Fibroblast of lung (primary cell): ENCODE measurements around the gene SENP5. TPM values are rescaled to one million over a fixed set of nuclear protein-coding genes. Genes with fewer than 3 reads are reported as not detected.

ENCODE experiments used
- DNase-seq, 2 donors: peaks; one replicate each; pipeline versions ENCODE4 v3.0.0 to v3.0.0-alpha.2; 2010; ENCODE audit warnings: low read depth in 2 of 2
- H2AFZ ChIP-seq: 2 replicates; pipeline ENCODE4 v1.5.1; 2012; ENCODE audit warnings: low read length, control low read depth, inconsistent platforms
- H3K27ac ChIP-seq: 2 replicates; pipeline ENCODE4 v1.5.1; 2011; ENCODE audit warnings: low read length, control low read depth; ENCODE audit not compliant: insufficient read depth
- H3K27me3 ChIP-seq: 2 replicates; pipeline ENCODE4 v1.5.1; 2011; ENCODE audit warnings: mild to moderate bottlenecking, low read length; ENCODE audit not compliant: control insufficient read depth, insufficient read depth
- H3K36me3 ChIP-seq: 2 replicates; pipeline ENCODE4 v1.5.1; 2011; ENCODE audit warnings: low read length; ENCODE audit not compliant: control insufficient read depth, insufficient read depth
- H3K4me1 ChIP-seq: 2 replicates; pipeline ENCODE4 v1.5.1; 2011; ENCODE audit warnings: low read length; ENCODE audit not compliant: control insufficient read depth, insufficient read depth; ENCODE audit errors: extremely low read depth
- H3K4me2 ChIP-seq: 2 replicates; pipeline ENCODE4 v1.5.1; 2011; ENCODE audit warnings: low read length, control low read depth; ENCODE audit not compliant: insufficient read depth; ENCODE audit errors: extremely low read depth
- H3K4me3 ChIP-seq, 4 experiments: fragments of 200-600 bp in 1 of 4; sonication (generic) in 1 of 4; replicated peaks in 1 of 4; 2 replicates each; pipeline ENCODE4 v1.5.1; 2011 to 2016; ENCODE audit warnings: low read length in 4 of 4, low read depth in 3 of 4, mild to moderate bottlenecking in 3 of 4, control low read depth in 2 of 4, inconsistent platforms in 1 of 4, mixed read lengths in 1 of 4; ENCODE audit not compliant: insufficient read depth in 1 of 4; ENCODE audit errors: control extremely low read depth in 1 of 4
- H3K79me2 ChIP-seq: 2 replicates; pipeline ENCODE4 v1.5.1; 2012; ENCODE audit warnings: mild to moderate bottlenecking, low read length, inconsistent platforms; ENCODE audit not compliant: control insufficient read depth, insufficient read depth
- H3K9ac ChIP-seq: 2 replicates; pipeline ENCODE4 v1.5.1; 2011; ENCODE audit warnings: mild to moderate bottlenecking, low read length, control low read depth; ENCODE audit not compliant: insufficient read depth
- H3K9me3 ChIP-seq: 2 replicates; pipeline ENCODE4 v1.5.1; 2012; ENCODE audit warnings: low read depth, low read length; ENCODE audit not compliant: control insufficient read depth, insufficient read depth
- H4K20me1 ChIP-seq: 2 replicates; pipeline ENCODE4 v1.5.1; 2011; ENCODE audit warnings: low read length; ENCODE audit not compliant: control insufficient read depth, insufficient read depth; ENCODE audit errors: extremely low read depth
- CTCF ChIP-seq, 2 donors: IDR thresholded peaks in 1 of 2; conservative IDR thresholded peaks in 1 of 2; 1 replicate in 1 of 2; 2 replicates in 1 of 2; pipeline ENCODE4 v1.5.1; 2011 to 2012; ENCODE audit warnings: low read length in 2 of 2, control low read depth in 1 of 2, inconsistent platforms in 1 of 2, low read depth in 1 of 2, mild to moderate bottlenecking in 1 of 2
- EZH2 ChIP-seq: IDR thresholded peaks from 2 replicates; pipeline ENCODE4 v1.5.1; 2012; ENCODE audit warnings: low read length, control low read depth, mild to moderate bottlenecking; ENCODE audit errors: missing control alignments
- polyA plus RNA-seq, 2 donors: library from polyadenylated mRNA; depleted of rRNA in 1 of 2; stranded (reverse) in 1 of 2; unstranded in 1 of 2; fragments of >200 nt; gene quantifications; 2 replicates each; pipeline ENCODE4 v1.2.1, GENCODE V29; 2011 to 2012; ENCODE audit warnings: missing spikeins in 1 of 2
- total RNA-seq: library from RNA; depleted of rRNA; stranded (reverse); fragments of >200 nt; gene quantifications from 2 replicates; pipeline ENCODE4 v1.2.1, GENCODE V29; 2014

Gene SENP5
- total and polyA plus RNA-seq, 2 donors (not counting 1 experiment from before 2014, with no cell fraction given) = 18.6 to 43.8 TPM

GRCh38 chr3:196875258-196875657, 7.5 kb downstream of the SENP5 start:
- no peaks in the 10 kb centered on the region for H3K4me1 ChIP-seq
- no peak for TF ChIP-seq EZH2
- TF ChIP-seq CTCF (conservative IDR thresholded peaks at IDR 0.05 in 1 of 2, IDR thresholded peaks at IDR 0.05 in 1 of 2; ENCODE audit: low read depth in 1 of 2, low read length in 2 of 2) = no peak
- no peaks in the 10 kb centered on the region for H3K9me3 ChIP-seq
- H3K36me3 ChIP-seq = no peaks in the 10 kb centered on the region
- no peaks in the 10 kb centered on the region for H3K27me3 ChIP-seq
- no peak overlapping the region for H3K4me2 ChIP-seq
- H3K27ac ChIP-seq = no peak overlapping the region
- no peak for DNase-seq
- no peaks in the 10 kb centered on the region for H4K20me1 ChIP-seq
- H2AFZ ChIP-seq = no peak overlapping the region
- H3K79me2 ChIP-seq = peaks cover 87% of the 10 kb centered on the region
- H3K4me3 ChIP-seq = no peak overlapping the region
- no peak overlapping the region for H3K9ac ChIP-seq

- Histone ChIP-seq H3K4me2 (no peak overlapping the region), H3K9ac (no peak overlapping the region), H3K4me1 (no peaks in the 10 kb centered on the region), H2AFZ (no peak overlapping the region), H3K9me3 (no peaks in the 10 kb centered on the region), H3K36me3 (no peaks in the 10 kb centered on the region), H3K79me2 (peaks cover 41% of the 10 kb centered on the region), H3K4me3 (no peak overlapping the region), H4K20me1 (no peaks in the 10 kb centered on the region), H3K27ac (no peak overlapping the region), H3K27me3 (no peaks in the 10 kb centered on the region)
- no peak for TF ChIP-seq CTCF (conservative IDR thresholded peaks at IDR 0.05 in 1 of 2, IDR thresholded peaks at IDR 0.05 in 1 of 2; ENCODE audit: low read depth in 1 of 2, low read length in 2 of 2)
- TF ChIP-seq EZH2 = no peak
- DNase-seq = no peak
These were observed 15.6 kb downstream of the SENP5 start for GRCh38 chr3:196883361-196883760.

DNA sequence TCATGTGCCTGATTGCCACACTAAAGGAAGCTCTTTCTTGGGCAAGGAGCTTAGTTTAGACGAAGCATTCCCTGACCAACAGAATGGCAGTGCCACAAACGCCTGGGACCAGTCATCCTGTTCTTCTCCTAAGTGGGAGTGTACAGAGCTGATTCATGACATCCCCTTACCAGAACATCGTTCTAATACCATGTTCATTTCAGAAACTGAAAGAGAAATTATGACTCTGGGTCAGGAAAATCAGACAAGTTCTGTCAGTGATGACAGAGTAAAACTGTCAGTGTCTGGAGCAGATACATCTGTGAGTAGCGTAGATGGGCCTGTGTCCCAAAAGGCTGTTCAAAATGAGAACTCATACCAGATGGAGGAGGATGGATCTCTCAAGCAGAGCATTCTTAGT, 18.4 kb downstream of the SENP5 start:
- Histone ChIP-seq H3K27me3 (no peaks in the 10 kb centered on the region), H2AFZ (no peak overlapping the region), H3K4me3 (no peak overlapping the region), H3K79me2 (peaks cover 23% of the 10 kb centered on the region), H4K20me1 (no peaks in the 10 kb centered on the region), H3K36me3 (no peaks in the 10 kb centered on the region), H3K4me2 (no peak overlapping the region), H3K9ac (no peak overlapping the region), H3K27ac (no peak overlapping the region), H3K4me1 (no peaks in the 10 kb centered on the region), H3K9me3 (no peaks in the 10 kb centered on the region)
- TF ChIP-seq EZH2 = no peak
- TF ChIP-seq CTCF (conservative IDR thresholded peaks at IDR 0.05 in 1 of 2, IDR thresholded peaks at IDR 0.05 in 1 of 2; ENCODE audit: low read depth in 1 of 2, low read length in 2 of 2) = no peak
- no peak for DNase-seq
